ENCODE measurements around the gene RBBP4. TPM values are rescaled to one million over a fixed set of nuclear protein-coding genes. Genes with fewer than 3 reads are reported as not detected.
"Not testable (repeated sequence)": the region's sequence is repeated elsewhere in the genome, so short reads cannot be mapped to it uniquely, and the experiment has no call there.

RBBP4 gene
- total RNA-seq, 1 donor = 164 TPM

DNA sequence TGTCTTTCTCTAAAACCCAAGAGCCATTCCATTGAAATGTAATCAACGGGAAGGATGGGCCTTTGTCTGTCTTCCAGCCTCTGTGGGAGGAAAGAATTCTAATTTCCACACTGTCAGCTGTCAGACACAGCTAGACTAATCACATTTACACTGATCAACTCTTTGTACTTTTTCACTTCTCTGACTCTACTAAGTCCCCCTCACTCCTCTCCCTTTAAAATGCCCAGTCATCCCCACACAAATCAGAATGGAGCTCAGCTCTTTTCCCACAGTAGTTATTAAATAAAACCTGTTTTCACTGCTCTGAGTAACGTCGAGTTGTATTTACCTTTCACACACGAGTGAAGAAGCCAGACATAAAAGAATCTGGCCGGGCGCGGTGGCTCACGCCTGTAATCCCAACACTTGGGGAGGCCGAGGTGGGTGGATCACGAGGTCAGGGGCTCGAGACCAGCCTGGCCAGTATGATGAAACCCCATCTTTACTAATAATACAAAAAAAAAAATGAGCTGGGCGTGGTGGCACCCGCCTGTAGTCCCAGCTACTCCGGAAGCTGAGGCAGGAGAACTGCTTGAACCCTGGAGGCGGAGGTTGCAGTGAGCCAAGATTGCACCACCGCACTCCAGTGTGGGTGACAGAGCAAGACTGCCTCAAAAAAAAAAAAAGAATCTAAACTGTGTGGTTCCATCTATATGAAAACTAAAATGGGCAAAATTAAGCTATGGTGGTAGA is 13.9 kb upstream of the RBBP4 start:
- DNase-seq (ENCODE audit: low read depth in 2 of 3, low spot score in 2 of 3) = no peak

DNA sequence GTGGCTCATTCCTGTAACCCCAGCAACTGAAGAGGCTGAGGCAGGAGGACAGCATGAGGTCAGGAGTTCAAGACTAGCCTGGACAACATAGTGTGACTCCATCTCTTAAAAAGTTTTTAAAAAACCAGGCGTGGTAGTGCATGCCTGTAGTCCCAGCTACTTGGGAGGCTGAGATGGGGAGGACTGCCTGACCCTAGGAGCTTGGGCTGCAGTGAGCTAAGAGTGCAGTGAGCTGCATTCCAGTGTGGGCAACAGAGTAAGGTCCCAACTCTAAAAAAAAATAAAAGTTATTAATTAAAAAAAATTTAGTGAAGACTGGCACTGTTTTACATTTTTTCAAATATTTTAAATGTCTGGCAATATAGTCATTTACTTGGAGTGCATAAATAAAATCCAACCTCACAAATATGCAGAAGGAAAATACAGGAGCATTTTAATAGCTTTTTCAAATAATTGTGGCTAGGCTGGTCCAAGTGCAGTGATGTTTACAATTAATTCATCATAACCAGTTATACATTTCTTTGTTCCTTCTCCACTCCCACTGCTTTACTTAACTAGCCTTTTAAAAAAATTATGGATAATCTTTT is 11.4 kb upstream of the RBBP4 start:
- no peak for DNase-seq (ENCODE audit: low read depth in 2 of 3, low spot score in 2 of 3)

GRCh38 chr1:32642292-32642827 is 8.6 kb upstream of the RBBP4 start:
- not testable (repeated sequence) for DNase-seq (ENCODE audit: low read depth in 2 of 3, low spot score in 2 of 3)

DNA sequence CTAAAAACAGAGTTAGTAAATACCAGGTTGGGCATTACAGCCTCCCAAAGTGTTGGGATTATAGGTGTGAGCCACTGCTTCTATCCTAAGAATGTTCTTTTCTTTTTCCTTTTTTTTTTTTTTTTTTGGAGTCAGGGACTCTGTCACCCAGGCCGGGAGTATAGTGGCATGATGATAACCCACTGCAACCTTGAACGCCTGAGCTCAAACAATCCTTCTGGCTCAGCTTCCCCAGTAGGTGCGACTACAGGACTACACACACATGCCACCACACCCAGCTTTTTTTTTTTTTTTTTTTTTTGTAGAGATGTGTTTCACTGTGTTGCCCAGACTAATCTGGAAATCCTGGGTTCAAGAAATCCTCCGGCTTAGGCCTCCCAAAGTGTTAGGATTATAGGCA is 6.6 kb upstream of the RBBP4 start:
- no peak for DNase-seq (ENCODE audit: low read depth in 2 of 3, low spot score in 2 of 3)

DNA sequence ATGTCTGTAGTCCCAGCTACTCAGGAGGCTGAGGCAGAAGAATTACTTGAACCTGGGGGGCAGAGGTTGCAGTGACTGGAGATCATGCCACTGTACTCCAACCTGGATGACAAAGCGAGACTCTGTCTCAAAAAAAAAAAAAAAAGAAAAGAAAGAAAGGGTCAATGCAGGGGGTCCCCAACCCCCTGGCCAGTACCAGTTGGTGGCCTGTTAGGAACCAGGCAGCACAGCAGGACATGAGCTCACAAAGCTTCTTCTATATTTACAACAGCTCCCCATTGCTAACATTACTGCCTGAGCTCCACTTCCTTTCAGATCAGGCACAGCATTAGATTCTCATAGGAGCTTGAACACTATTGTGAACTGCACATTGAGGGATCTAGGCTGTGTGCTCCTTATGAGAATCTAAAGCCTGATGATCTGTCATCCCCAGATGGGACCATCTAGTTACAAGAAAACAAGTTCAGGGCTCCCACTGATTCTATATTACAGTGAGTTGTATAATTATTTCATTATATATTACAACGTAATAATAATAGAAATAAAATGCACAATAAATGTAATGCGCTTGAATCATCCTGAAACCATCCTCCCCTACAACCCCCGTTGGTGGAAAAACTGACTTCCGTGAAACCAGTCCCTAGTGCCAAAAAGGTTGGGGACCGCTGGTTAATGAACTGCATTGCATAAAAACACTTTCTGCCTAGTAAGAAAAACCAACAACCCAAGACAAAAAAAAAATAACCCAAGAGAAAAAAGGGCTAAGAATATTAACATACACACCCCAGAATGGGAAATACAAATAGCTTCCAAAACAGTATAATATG is 3.5 kb upstream of the RBBP4 start:
- no peak for DNase-seq (ENCODE audit: low read depth in 2 of 3, low spot score in 2 of 3)

DNA sequence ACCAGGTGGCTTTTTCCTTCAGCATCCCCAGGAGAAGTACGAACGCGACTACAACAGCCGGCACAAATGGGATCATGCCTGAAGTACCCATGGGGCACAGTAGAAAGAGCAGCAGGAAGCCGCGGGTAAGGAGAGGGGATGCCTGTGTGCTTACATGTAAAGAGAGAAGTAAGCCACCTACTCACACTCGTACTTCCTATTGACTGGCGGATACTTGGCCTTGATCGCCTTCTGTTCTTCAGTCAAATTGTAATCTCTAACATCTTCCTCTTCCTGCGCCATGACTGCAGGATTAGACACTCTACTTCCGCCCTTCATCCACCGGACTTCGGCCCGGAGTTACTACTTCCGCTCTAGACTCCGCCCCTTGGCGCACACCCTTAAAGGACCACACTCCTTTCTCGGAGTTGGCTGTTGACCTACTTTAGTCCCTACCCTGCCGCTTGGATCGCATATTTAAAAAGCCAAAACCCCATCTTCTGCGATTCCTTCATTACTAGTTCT is 708 bp upstream of the RBBP4 start, which contains the start of gene ZBTB8OS:
TSS of gene ZBTB8OS (minus strand) at position 303 of the 504 bp plus-strand sequence. CDS start at position 282, 21 bp downstream.
- DNase-seq (ENCODE audit: low read depth in 2 of 3, low spot score in 2 of 3) = peak; percentile 77 to 99 (median 95)

DNA sequence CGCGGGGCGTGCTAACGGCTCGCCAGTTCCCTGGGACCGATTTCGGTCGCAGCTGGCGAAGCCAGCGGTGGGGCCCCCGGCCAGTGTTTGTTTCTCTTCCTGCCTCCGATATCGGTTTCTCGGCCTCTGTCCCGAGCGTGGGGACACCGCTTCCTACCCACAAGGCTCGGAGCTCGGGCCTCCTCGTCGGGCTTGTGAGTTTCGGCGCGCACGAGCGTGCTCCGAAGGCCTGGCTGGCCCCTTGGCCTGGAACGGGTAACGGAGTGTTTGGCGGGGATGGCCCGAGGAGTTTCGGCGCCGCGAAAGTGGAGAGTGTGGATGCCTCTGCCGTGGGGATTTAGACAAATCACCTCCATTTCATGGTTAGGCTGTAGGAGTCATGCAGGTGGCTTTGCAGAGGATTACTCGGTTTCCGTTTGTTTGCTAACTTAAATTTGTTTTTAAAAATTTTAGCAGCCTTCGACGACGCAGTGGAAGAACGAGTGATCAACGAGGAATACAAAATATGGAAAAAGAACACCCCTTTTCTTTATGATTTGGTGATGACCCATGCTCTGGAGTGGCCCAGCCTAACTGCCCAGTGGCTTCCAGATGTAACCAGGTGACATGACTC is 559 bp downstream of the RBBP4 start:
- DNase-seq (ENCODE audit: low read depth in 2 of 3, low spot score in 2 of 3) = no peak

- no peak for DNase-seq (ENCODE audit: low read depth in 2 of 3, low spot score in 2 of 3)
Measured at GRCh38 chr1:32652244-32652962, 1.4 kb downstream of the RBBP4 start.

DNA sequence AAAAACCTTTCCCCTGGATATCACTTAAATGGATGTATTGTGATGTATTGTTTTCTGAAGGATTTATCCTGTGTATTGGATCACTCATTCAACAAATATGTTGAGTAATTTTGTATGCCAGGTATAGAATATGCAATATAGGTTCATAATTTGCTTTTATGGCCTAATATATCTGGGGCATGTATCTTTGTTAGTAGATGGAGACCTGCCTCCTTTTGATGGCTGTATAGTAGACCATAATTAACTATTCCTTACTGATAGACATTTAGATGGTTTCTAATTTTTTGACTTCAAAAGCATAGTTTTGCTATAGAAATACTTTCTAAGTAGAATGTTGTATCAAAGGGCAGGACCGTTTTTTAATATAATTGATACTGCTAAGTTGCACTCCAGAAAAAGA is 8.6 kb downstream of the RBBP4 start:
- no peak for DNase-seq (ENCODE audit: low read depth in 2 of 3, low spot score in 2 of 3)

GRCh38 chr1:32665915-32666314 is 14.9 kb downstream of the RBBP4 start:
- no peak for DNase-seq (ENCODE audit: low read depth in 2 of 3, low spot score in 2 of 3)

DNA sequence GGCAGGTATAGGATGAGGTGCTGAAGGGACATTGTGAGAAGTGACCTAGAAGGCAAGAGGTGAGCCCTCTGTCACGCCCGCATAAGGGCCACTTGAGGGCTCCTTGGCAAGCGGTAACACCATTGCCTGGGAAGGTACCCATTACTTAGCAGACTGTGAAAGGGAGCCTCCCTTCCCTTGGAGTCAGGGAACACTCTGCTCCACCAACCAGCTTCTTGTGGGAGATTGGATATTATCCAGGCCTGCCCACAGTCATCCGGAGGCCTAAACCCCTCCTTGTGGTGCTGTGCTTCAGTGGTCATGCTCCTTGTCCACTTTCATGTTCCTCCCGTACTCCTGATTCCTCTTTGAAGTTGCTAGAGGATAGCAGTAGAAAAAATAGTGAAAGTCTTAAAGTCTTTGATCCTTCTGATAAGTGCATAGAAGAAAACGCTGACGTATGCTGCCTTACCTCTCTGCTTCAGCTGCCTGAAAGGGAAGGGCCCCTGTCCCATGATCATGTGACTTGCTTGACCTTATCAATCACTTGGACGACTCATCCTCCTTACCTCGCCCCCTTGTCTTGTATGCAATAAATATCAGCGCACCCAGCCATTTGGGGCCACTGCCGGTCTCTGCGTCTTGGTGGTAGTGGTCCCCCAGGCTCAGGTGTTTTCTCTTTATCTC is 16.0 kb downstream of the RBBP4 start:
- DNase-seq (ENCODE audit: low read depth in 2 of 3, low spot score in 2 of 3) = no peak

GRCh38 chr1:32668716-32669115 is 17.7 kb downstream of the RBBP4 start:
- DNase-seq (ENCODE audit: low read depth in 2 of 3, low spot score in 2 of 3) = not testable (repeated sequence)

- no peak for DNase-seq (ENCODE audit: low read depth in 2 of 3, low spot score in 2 of 3)
Measured at GRCh38 chr1:32676945-32677344, 25.9 kb downstream of the RBBP4 start.

DNA sequence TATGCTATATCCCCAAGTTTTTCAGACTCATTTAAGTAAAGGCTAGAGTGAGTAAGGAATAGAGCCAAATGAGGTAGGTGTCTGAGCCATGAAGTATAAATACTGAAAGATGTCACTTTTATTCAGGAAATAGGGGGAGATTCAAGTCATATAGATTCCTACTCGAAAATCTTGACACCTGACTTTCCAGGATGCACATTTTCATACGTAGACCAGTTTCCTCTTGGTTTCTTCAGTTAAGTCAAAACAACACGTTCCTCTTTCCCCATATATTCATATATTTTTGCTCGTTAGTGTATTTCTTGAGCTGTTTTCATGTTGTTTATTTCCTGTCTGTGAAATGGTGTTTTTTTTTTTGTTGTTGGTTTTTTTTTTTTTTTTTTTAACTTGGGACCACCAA is 29.0 kb downstream of the RBBP4 start:
- DNase-seq (ENCODE audit: low read depth in 2 of 3, low spot score in 2 of 3) = peak in 1 of 3 donors; percentile 75

- DNase-seq (ENCODE audit: low read depth in 2 of 3, low spot score in 2 of 3) = no peak
Measured at GRCh38 chr1:32680642-32681041, 29.6 kb downstream of the RBBP4 start.

- DNase-seq (ENCODE audit: low read depth in 2 of 3, low spot score in 2 of 3) = no peak
Measured at GRCh38 chr1:32681509-32681908, 30.5 kb downstream of the RBBP4 start.

- DNase-seq (ENCODE audit: low read depth in 2 of 3, low spot score in 2 of 3) = no peak
Measured at GRCh38 chr1:32681999-32682398, 31.0 kb downstream of the RBBP4 start.

- DNase-seq (ENCODE audit: low read depth in 2 of 3, low spot score in 2 of 3) = no peak
Measured at GRCh38 chr1:32683397-32683796, 32.4 kb downstream of the RBBP4 start.

DNA sequence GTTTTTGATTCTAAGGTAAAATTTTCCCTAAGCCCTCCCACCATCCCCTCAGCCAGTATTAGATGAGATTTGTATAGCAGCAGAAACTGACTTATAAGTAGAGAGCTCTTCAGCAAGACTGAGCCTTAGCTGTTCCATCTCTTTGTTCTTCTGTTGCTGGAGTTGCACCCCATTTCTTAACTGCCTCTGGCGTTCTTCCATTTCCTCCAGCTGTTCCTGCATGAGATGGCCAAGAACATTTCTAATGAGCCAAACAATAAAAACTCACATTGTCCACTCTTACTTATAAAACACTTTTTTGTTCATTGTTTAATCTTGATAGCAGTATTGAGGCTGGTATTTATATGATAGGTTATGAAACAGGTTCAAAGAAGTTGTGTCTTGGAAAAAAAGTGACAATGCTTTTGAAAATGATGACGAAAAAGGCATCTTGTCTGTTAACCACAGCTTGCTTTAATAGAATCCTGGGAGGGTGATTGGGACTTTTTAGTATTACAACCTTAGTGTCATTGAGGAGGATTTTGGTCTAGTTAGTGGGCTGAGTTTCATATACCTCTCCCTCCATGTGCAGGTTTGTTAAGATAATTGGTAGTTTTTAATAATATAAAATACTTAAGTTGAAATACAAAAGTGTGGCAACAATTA is 33.3 kb downstream of the RBBP4 start:
- DNase-seq (ENCODE audit: low read depth in 2 of 3, low spot score in 2 of 3) = no peak
